Posterior cingulate gyrus (tissue), 11 donors: ENCODE measurements around the gene PSRC1.

Experiments used
- DNase-seq, 10 donors: peaks; one replicate each; pipeline versions ENCODE4 v3.0.0 to v3.0.0-alpha.2; 2020 to 2021; ENCODE audit warnings: mixed read lengths in 3 of 10
- intact Hi-C: fragments of 100-400 bp; cut with DNase I; formaldehyde crosslinking; loops from one replicate; pipeline ENCODE4 v1.15.1; 2023

PSRC1 gene

GRCh38 chr1:109252167-109252892, 30.6 kb downstream of the PSRC1 start:
- intact Hi-C loops = no loop called here

GRCh38 chr1:109251277-109252166, 31.4 kb downstream of the PSRC1 start:
- DNase-seq = peak in 3 of 10 donors; percentile 24 to 47 (median 39)

More at GRCh38 chr1:109252167-109252892, 30.6 kb downstream of the PSRC1 start:
- peak in 5 of 10 donors; percentile 8 to 76 (median 50) for DNase-seq

GRCh38 chr1:109250454-109251276, 32.3 kb downstream of the PSRC1 start:
- peak in 4 of 10 donors; percentile 11 to 71 (median 57) for DNase-seq
- intact Hi-C loops = no loop called here

More at GRCh38 chr1:109251277-109252166, 31.4 kb downstream of the PSRC1 start:
- intact Hi-C loops = no loop called here

- peak in 5 of 10 donors; percentile 28 to 83 (median 68) for DNase-seq
- intact Hi-C loops = no loop called here
Measured at GRCh38 chr1:109249654-109250401, 33.1 kb downstream of the PSRC1 start.

- intact Hi-C loops = no loop called here
- peak in 9 of 10 donors; percentile 50 to 97 (median 76) for DNase-seq
Measured at GRCh38 chr1:109248797-109249629, 33.9 kb downstream of the PSRC1 start, which contains the start of gene CELSR2. Gene CELSR2, plus strand, starts transcription at chr1:109249539. Its CDS starts 541 bp downstream, at chr1:109250080.

GRCh38 chr1:109248444-109248796, 34.5 kb downstream of the PSRC1 start:
- intact Hi-C loops = no loop called here
- peak in 2 of 10 donors; percentile 32 to 36 for DNase-seq

GRCh38 chr1:109247401-109248365, 35.3 kb downstream of the PSRC1 start:
- intact Hi-C loops = no loop called here
- peak in 3 of 10 donors; percentile 8 to 42 (median 24) for DNase-seq

- DNase-seq = peak in 3 of 10 donors; percentile 13 to 33 (median 30)
Measured at GRCh38 chr1:109246141-109246551, 36.8 kb downstream of the PSRC1 start.

GRCh38 chr1:109243860-109244552, 38.9 kb downstream of the PSRC1 start:
- intact Hi-C loops = no loop called here
- DNase-seq = peak in 2 of 10 donors; percentile 8 to 9

More at GRCh38 chr1:109246141-109246551, 36.8 kb downstream of the PSRC1 start:
- intact Hi-C loops = no loop called here

- DNase-seq = peak in 2 of 10 donors; percentile 11 to 55
- intact Hi-C loops = no loop called here
Measured at GRCh38 chr1:109243221-109243620, 39.7 kb downstream of the PSRC1 start.

GRCh38 chr1:109242387-109242786, 40.6 kb downstream of the PSRC1 start:
- DNase-seq = peak in 2 of 10 donors; percentile 84 to 90
- intact Hi-C loops = no loop called here

- peak in 2 of 10 donors; percentile 55 to 59 for DNase-seq
- intact Hi-C loops = no loop called here
Measured at GRCh38 chr1:109241841-109242345, 41.1 kb downstream of the PSRC1 start.

- intact Hi-C loops = no loop called here
Measured at GRCh38 chr1:109241344-109241743, 41.6 kb downstream of the PSRC1 start.

GRCh38 chr1:109240158-109241152, 42.5 kb downstream of the PSRC1 start:
- intact Hi-C loops = no loop called here
- peak; percentile 58 to 96 (median 75) for DNase-seq

More at GRCh38 chr1:109241344-109241743, 41.6 kb downstream of the PSRC1 start:
- DNase-seq = peak in 2 of 10 donors; percentile 28 to 78

- DNase-seq = peak in 4 of 10 donors; percentile 41 to 88 (median 78)
- intact Hi-C loops = no loop called here
Measured at GRCh38 chr1:109239409-109240068, 43.4 kb downstream of the PSRC1 start.
